NB4 (cell line): Measurements from ENCODE around the gene MAFB.

Experiments
- MYC ChIP-seq: IDR thresholded peaks from 2 replicates; pipeline ENCODE4 v1.6.1; 2011; ENCODE audit warnings: low read depth, low read length
- POLR2A ChIP-seq: IDR thresholded peaks from 2 replicates; pipeline ENCODE4 v1.6.1; 2011; ENCODE audit warnings: mild to moderate bottlenecking; ENCODE audit not compliant: insufficient read length; ENCODE audit errors: extremely low read depth
- TF ChIP-seq, protein P1 (sequence below): IDR thresholded peaks from one replicate; pipeline ENCODE4 v1.5.1; 2012; ENCODE audit warnings: low read depth, low read length

- TF ChIP-seq, protein P1, sequence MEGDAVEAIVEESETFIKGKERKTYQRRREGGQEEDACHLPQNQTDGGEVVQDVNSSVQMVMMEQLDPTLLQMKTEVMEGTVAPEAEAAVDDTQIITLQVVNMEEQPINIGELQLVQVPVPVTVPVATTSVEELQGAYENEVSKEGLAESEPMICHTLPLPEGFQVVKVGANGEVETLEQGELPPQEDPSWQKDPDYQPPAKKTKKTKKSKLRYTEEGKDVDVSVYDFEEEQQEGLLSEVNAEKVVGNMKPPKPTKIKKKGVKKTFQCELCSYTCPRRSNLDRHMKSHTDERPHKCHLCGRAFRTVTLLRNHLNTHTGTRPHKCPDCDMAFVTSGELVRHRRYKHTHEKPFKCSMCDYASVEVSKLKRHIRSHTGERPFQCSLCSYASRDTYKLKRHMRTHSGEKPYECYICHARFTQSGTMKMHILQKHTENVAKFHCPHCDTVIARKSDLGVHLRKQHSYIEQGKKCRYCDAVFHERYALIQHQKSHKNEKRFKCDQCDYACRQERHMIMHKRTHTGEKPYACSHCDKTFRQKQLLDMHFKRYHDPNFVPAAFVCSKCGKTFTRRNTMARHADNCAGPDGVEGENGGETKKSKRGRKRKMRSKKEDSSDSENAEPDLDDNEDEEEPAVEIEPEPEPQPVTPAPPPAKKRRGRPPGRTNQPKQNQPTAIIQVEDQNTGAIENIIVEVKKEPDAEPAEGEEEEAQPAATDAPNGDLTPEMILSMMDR: no peak
- TF ChIP-seq POLR2A: no peak
- TF ChIP-seq MYC: no peak
Observed at GRCh38 chr20:40666336-40666735, 22.7 kb downstream of the MAFB start.
